H1 (cell line): ENCODE data around the gene GRIK4. TPM values are rescaled to one million over a fixed set of nuclear protein-coding genes. Genes with fewer than 3 reads are reported as not detected.

Source experiments
- EP300 ChIP-seq, 2 experiments: IDR thresholded peaks; 1 replicate in 1 of 2; 2 replicates in 1 of 2; pipeline ENCODE4 v1.6.1; 2011 to 2012; ENCODE audit warnings: low read depth in 2 of 2, low read length in 2 of 2, mild to moderate bottlenecking in 2 of 2, borderline replicate concordance in 1 of 2, inconsistent platforms in 1 of 2, moderate library complexity in 1 of 2
- HDAC2 ChIP-seq, 2 experiments: fragments of 300-600 bp in 1 of 2; sonication (generic) in 1 of 2; IDR thresholded peaks; 2 replicates each; pipeline ENCODE4 v1.6.1; 2011 to 2012; ENCODE audit warnings: low read depth in 2 of 2, low read length in 2 of 2, mild to moderate bottlenecking in 2 of 2, moderate library complexity in 2 of 2, borderline replicate concordance in 1 of 2, inconsistent platforms in 1 of 2
- JUND ChIP-seq: IDR thresholded peaks from 2 replicates; pipeline ENCODE4 v1.6.1; 2011; ENCODE audit warnings: mild to moderate bottlenecking, improper control_type of control experiment, low read length
- NANOG ChIP-seq: IDR thresholded peaks from 2 replicates; pipeline ENCODE4 v1.6.1; 2011; ENCODE audit warnings: low read length, low read depth, mild to moderate bottlenecking, inconsistent platforms; ENCODE audit not compliant: insufficient read depth, poor library complexity, severe bottlenecking
- SP2 ChIP-seq: IDR thresholded peaks from 2 replicates; pipeline ENCODE4 v1.6.1; 2012; ENCODE audit warnings: mild to moderate bottlenecking, low read length, inconsistent platforms
- polyA plus RNA-seq, 7 experiments: library from polyadenylated mRNA; depleted of rRNA in 3 of 7; stranded (reverse) in 5 of 7; unstranded in 2 of 7; fragments of >200 nt in 5 of 7; fragments of 200-250 nt in 2 of 7; gene quantifications; 1 replicate in 5 of 7; 2 replicates in 1 of 7; 4 replicates in 1 of 7; pipeline versions ENCODE4 v1.2.1 to v1.2.3, GENCODE V29; 2011 to 2013; ENCODE audit warnings: missing spikeins in 2 of 7, mixed read lengths in 2 of 7
- total RNA-seq: library from RNA; stranded (reverse); fragmentation: NEBNext Ultra II Directional; extraction: Animal tissue kit (Norgen Biotek cat#: 25700); gene quantifications from 2 replicates; pipeline ENCODE4 v1.2.1, GENCODE V29; 2021

GRIK4 gene
- total and polyA plus RNA-seq, 2 of the 8 experiments (the other 6 are each of a cell fraction or from before 2014, with no cell fraction given): 1.2 to 2.9 TPM

GRCh38 chr11:120834686-120835210 lies 323.2 kb downstream of the GRIK4 start (continued):
- TF ChIP-seq SP2 (no peak), NANOG (no peak), HDAC2 (IDR thresholded peaks at IDR 0.05; ENCODE audit: borderline replicate concordance in 1 of 2, low read depth in 2 of 2, low read length in 2 of 2) (no peak), JUND (no peak), EP300 (IDR thresholded peaks at IDR 0.05; ENCODE audit: borderline replicate concordance in 1 of 2, low read depth in 2 of 2, low read length in 2 of 2) (no peak)
